GM23338 (cell line): Measurements from ENCODE around the gene GLB1L3. TPM values are rescaled to one million over a fixed set of nuclear protein-coding genes. Genes with fewer than 3 reads are reported as not detected.

Experiments
- ATAC-seq: fragments of 200-7000 bp; cut with Tn5 transposase; 3 replicates; pipeline ENCODE4 v1.9.1; 2020
- DNase-seq: peaks from one replicate; pipeline ENCODE4 v3.0.0-alpha.2; 2015; ENCODE audit warnings: low spot score
- H2AFZ ChIP-seq: fragments of 200-600 bp; sonication (generic); 2 replicates; pipeline ENCODE4 v1.8.0; 2016; ENCODE audit warnings: antibody characterized with exemption, mild to moderate bottlenecking, moderate library complexity
- H3F3A ChIP-seq: fragments of 200-600 bp; sonication (generic); replicated peaks from 2 replicates; pipeline ENCODE4 v1.8.0; 2017; ENCODE audit warnings: antibody characterized with exemption, mixed run types, low read depth
- H3K27ac ChIP-seq: fragments of 200-600 bp; sonication (generic); 2 replicates; pipeline ENCODE4 v1.6.1; 2016; ENCODE audit warnings: low read depth
- H3K27me3 ChIP-seq: fragments of 200-600 bp; sonication (generic); 2 replicates; pipeline ENCODE4 v1.8.0; 2016; ENCODE audit warnings: mild to moderate bottlenecking, mixed run types, moderate library complexity; ENCODE audit not compliant: insufficient read depth
- H3K36me3 ChIP-seq: fragments of 200-600 bp; sonication (generic); 2 replicates; pipeline ENCODE4 v1.8.0; 2016; ENCODE audit warnings: mild to moderate bottlenecking; ENCODE audit not compliant: insufficient read depth
- H3K4me1 ChIP-seq: fragments of 200-600 bp; sonication (generic); 2 replicates; pipeline ENCODE4 v1.8.0; 2016; ENCODE audit warnings: mild to moderate bottlenecking, moderate library complexity; ENCODE audit not compliant: insufficient read depth
- H3K4me2 ChIP-seq: fragments of 200-600 bp; sonication (generic); 2 replicates; pipeline ENCODE4 v1.7.1; 2017; ENCODE audit warnings: mixed run types
- H3K4me3 ChIP-seq: fragments of 200-600 bp; sonication (generic); 2 replicates; pipeline ENCODE4 v1.6.1; 2016; ENCODE audit warnings: mixed run types
- H3K79me2 ChIP-seq: fragments of 200-600 bp; sonication (generic); replicated peaks from 2 replicates; pipeline ENCODE4 v1.8.0; 2017; ENCODE audit warnings: mild to moderate bottlenecking; ENCODE audit not compliant: insufficient read depth
- H3K9me2 ChIP-seq: fragments of 200-600 bp; sonication (generic); 2 replicates; pipeline ENCODE4 v1.8.0; 2017; ENCODE audit not compliant: insufficient read depth
- H4K20me1 ChIP-seq: fragments of 200-600 bp; sonication (generic); replicated peaks from 2 replicates; pipeline ENCODE4 v1.8.0; 2017; ENCODE audit warnings: mild to moderate bottlenecking; ENCODE audit not compliant: insufficient read depth
- H3K27ac Mint-ChIP-seq: 2 replicates; pipeline ENCODE4 v1.8.0; 2020; ENCODE audit warnings: inconsistent platforms, mild to moderate bottlenecking, moderate library complexity, mixed read lengths
- H3K27me3 Mint-ChIP-seq: 3 replicates; pipeline ENCODE4 v1.8.0; 2022; ENCODE audit warnings: low read depth, mild to moderate bottlenecking, moderate library complexity, mixed read lengths, inconsistent platforms; ENCODE audit not compliant: insufficient read depth, poor library complexity
- H3K36me3 Mint-ChIP-seq: 3 replicates; pipeline ENCODE4 v1.8.0; 2021; ENCODE audit warnings: low read depth, mild to moderate bottlenecking, inconsistent platforms, moderate library complexity, mixed read lengths
- H3K4me1 Mint-ChIP-seq: 3 replicates; pipeline ENCODE4 v1.8.0; 2020; ENCODE audit warnings: mild to moderate bottlenecking, inconsistent platforms, mixed read lengths
- H3K4me3 Mint-ChIP-seq: 3 replicates; pipeline ENCODE4 v1.8.0; 2021; ENCODE audit warnings: moderate library complexity, mild to moderate bottlenecking, inconsistent platforms, mixed read lengths
- H3K9me3 Mint-ChIP-seq: 3 replicates; pipeline ENCODE4 v1.8.0; 2020; ENCODE audit warnings: moderate library complexity, mild to moderate bottlenecking, inconsistent platforms, mixed read lengths
- CREB1 ChIP-seq: fragments of 250-450 bp; sonication (Bioruptor Pico); IDR thresholded peaks from 2 replicates; pipeline ENCODE4 v1.5.0; 2020; ENCODE audit warnings: low read depth, mild to moderate bottlenecking, moderate library complexity
- EZH2 ChIP-seq: fragments of 200-600 bp; sonication (generic); IDR thresholded peaks from one replicate; pipeline ENCODE4 v1.8.0; 2017; ENCODE audit warnings: antibody characterized with exemption, mild to moderate bottlenecking, low read depth; ENCODE audit not compliant: unreplicated experiment
- EZH2phosphoT487 ChIP-seq: fragments of 200-600 bp; sonication (generic); IDR thresholded peaks from one replicate; pipeline ENCODE4 v1.8.1; 2018; ENCODE audit warnings: antibody characterized with exemption; ENCODE audit not compliant: unreplicated experiment
- JUNB ChIP-seq: IDR thresholded peaks from one replicate; pipeline ENCODE4 v1.6.1; 2016; ENCODE audit warnings: antibody characterized with exemption; ENCODE audit not compliant: unreplicated experiment
- NANOG ChIP-seq: IDR thresholded peaks from 2 replicates; pipeline ENCODE4 v1.6.1; 2016; ENCODE audit warnings: antibody characterized with exemption, borderline replicate concordance
- POLR2AphosphoS5 ChIP-seq: IDR thresholded peaks from 2 replicates; pipeline ENCODE4 v1.6.1; 2016; ENCODE audit warnings: antibody characterized with exemption, low read depth
- STAT1 ChIP-seq: IDR thresholded peaks from one replicate; pipeline ENCODE4 v1.6.1; 2016; ENCODE audit warnings: antibody characterized with exemption; ENCODE audit not compliant: unreplicated experiment
- ZNF114 ChIP-seq: fragments of 250-450 bp; sonication (Bioruptor Pico); IDR thresholded peaks from 2 replicates; pipeline ENCODE4 v1.5.0; 2020; ENCODE audit warnings: mild to moderate bottlenecking, moderate library complexity
- ZNF331 ChIP-seq: fragments of 250-450 bp; sonication (Bioruptor Pico); IDR thresholded peaks from 2 replicates; pipeline ENCODE4 v1.5.0; 2020; ENCODE audit warnings: low read depth, mild to moderate bottlenecking, moderate library complexity
- polyA plus RNA-seq: library from polyadenylated mRNA; unstranded; fragments of >200 nt; fragmentation: Nextera tagmentation; extraction: Ambion mirVana; gene quantifications from 2 replicates; pipeline ENCODE4 v1.2.1, GENCODE V29; 2016
- total RNA-seq: library from RNA; depleted of rRNA; stranded (reverse); fragments of >200 nt; shearing (Covaris generic); gene quantifications from 2 replicates; pipeline ENCODE4 v1.2.3, GENCODE V29; 2014
- TF ChIP-seq, protein P1 (sequence below): IDR thresholded peaks from 2 replicates; pipeline ENCODE4 v1.6.1; 2016; ENCODE audit warnings: antibody characterized with exemption
- TF ChIP-seq, protein P2 (sequence below): fragments of 250-450 bp; sonication (Bioruptor Pico); IDR thresholded peaks from 2 replicates; pipeline ENCODE4 v1.5.0; 2020; ENCODE audit warnings: mild to moderate bottlenecking, moderate library complexity
- TF ChIP-seq, protein P3 (sequence below): IDR thresholded peaks from one replicate; pipeline ENCODE4 v1.6.1; 2018; ENCODE audit warnings: antibody characterized with exemption; ENCODE audit not compliant: unreplicated experiment
- TF ChIP-seq, protein P4 (sequence below), 2 experiments: fragments of 200-600 bp in 1 of 2; sonication (generic) in 1 of 2; conservative IDR thresholded peaks; 2 replicates each; pipeline versions ENCODE4 v1.5.1 to v1.6.1; 2016 to 2017; ENCODE audit warnings: antibody characterized with exemption in 2 of 2, low read depth in 2 of 2, mild to moderate bottlenecking in 2 of 2, moderate library complexity in 1 of 2

The GLB1L3 gene
- total and polyA plus RNA-seq, 2 experiments from 2014 or later: 28.8 to 33.1 TPM

DNA sequence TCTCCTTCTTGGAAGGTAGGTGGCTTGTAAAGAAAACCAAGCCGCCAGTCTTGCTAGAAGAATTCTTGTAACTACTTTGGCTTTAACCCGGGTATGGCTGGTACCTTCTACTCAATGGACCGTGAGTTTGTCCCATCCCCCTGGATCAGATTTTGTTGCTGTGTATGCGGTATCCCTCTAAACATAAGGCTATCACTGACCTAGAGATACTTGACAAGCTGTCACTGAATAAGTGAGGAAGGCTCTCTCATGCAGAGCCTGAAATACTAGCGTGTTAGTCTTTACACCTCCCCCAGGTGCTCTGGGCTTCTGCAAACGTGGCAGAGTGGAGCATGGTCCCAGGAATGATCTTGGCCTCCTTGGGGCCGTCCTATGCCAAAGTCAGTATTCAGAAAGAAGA lies 90.1 kb downstream of the GLB1L3 start:
- no peak for DNase-seq
- Histone ChIP-seq H3K4me3 (no peak overlapping the region), H3K79me2 (no peaks in the 10 kb centered on the region), H3K36me3 (no peaks in the 10 kb centered on the region), H4K20me1 (no peaks in the 10 kb centered on the region), H3K4me1 (no peaks in the 10 kb centered on the region), H3K27ac (no peak overlapping the region), H3K27me3 (no peaks in the 10 kb centered on the region), H3F3A (no peaks in the 10 kb centered on the region; the same call in 1 of the 2 replicates), H2AFZ (no peak overlapping the region), H3K4me2 (no peak overlapping the region), H3K9me2 (no peaks in the 10 kb centered on the region)
- TF ChIP-seq, protein P1, sequence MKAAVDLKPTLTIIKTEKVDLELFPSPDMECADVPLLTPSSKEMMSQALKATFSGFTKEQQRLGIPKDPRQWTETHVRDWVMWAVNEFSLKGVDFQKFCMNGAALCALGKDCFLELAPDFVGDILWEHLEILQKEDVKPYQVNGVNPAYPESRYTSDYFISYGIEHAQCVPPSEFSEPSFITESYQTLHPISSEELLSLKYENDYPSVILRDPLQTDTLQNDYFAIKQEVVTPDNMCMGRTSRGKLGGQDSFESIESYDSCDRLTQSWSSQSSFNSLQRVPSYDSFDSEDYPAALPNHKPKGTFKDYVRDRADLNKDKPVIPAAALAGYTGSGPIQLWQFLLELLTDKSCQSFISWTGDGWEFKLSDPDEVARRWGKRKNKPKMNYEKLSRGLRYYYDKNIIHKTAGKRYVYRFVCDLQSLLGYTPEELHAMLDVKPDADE: no peak
- TF ChIP-seq EZH2 (no peak), EZH2phosphoT487 (no peak), ZNF114 (no peak), ZNF331 (CRISPR knock-in tag) (no peak), POLR2AphosphoS5 (no peak), NANOG (no peak), STAT1 (no peak), JUNB (no peak), CREB1 (CRISPR knock-in tag) (no peak)
- TF ChIP-seq, protein P2, sequence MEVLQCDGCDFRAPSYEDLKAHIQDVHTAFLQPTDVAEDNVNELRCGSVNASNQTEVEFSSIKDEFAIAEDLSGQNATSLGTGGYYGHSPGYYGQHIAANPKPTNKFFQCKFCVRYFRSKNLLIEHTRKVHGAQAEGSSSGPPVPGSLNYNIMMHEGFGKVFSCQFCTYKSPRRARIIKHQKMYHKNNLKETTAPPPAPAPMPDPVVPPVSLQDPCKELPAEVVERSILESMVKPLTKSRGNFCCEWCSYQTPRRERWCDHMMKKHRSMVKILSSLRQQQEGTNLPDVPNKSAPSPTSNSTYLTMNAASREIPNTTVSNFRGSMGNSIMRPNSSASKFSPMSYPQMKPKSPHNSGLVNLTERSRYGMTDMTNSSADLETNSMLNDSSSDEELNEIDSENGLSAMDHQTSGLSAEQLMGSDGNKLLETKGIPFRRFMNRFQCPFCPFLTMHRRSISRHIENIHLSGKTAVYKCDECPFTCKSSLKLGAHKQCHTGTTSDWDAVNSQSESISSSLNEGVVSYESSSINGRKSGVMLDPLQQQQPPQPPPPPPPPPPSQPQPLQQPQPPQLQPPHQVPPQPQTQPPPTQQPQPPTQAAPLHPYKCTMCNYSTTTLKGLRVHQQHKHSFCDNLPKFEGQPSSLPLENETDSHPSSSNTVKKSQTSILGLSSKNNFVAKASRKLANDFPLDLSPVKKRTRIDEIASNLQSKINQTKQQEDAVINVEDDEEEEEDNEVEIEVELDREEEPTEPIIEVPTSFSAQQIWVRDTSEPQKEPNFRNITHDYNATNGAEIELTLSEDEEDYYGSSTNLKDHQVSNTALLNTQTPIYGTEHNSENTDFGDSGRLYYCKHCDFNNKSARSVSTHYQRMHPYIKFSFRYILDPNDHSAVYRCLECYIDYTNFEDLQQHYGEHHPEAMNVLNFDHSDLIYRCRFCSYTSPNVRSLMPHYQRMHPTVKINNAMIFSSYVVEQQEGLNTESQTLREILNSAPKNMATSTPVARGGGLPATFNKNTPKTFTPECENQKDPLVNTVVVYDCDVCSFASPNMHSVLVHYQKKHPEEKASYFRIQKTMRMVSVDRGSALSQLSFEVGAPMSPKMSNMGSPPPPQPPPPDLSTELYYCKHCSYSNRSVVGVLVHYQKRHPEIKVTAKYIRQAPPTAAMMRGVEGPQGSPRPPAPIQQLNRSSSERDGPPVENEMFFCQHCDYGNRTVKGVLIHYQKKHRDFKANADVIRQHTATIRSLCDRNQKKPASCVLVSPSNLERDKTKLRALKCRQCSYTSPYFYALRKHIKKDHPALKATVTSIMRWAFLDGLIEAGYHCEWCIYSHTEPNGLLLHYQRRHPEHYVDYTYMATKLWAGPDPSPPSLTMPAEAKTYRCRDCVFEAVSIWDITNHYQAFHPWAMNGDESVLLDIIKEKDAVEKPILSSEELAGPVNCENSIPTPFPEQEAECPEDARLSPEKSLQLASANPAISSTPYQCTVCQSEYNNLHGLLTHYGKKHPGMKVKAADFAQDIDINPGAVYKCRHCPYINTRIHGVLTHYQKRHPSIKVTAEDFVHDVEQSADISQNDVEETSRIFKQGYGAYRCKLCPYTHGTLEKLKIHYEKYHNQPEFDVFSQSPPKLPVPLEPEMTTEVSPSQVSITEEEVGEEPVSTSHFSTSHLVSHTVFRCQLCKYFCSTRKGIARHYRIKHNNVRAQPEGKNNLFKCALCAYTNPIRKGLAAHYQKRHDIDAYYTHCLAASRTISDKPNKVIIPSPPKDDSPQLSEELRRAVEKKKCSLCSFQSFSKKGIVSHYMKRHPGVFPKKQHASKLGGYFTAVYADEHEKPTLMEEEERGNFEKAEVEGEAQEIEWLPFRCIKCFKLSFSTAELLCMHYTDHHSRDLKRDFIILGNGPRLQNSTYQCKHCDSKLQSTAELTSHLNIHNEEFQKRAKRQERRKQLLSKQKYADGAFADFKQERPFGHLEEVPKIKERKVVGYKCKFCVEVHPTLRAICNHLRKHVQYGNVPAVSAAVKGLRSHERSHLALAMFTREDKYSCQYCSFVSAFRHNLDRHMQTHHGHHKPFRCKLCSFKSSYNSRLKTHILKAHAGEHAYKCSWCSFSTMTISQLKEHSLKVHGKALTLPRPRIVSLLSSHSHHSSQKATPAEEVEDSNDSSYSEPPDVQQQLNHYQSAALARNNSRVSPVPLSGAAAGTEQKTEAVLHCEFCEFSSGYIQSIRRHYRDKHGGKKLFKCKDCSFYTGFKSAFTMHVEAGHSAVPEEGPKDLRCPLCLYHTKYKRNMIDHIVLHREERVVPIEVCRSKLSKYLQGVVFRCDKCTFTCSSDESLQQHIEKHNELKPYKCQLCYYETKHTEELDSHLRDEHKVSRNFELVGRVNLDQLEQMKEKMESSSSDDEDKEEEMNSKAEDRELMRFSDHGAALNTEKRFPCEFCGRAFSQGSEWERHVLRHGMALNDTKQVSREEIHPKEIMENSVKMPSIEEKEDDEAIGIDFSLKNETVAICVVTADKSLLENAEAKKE: no peak
- TF ChIP-seq, protein P3, sequence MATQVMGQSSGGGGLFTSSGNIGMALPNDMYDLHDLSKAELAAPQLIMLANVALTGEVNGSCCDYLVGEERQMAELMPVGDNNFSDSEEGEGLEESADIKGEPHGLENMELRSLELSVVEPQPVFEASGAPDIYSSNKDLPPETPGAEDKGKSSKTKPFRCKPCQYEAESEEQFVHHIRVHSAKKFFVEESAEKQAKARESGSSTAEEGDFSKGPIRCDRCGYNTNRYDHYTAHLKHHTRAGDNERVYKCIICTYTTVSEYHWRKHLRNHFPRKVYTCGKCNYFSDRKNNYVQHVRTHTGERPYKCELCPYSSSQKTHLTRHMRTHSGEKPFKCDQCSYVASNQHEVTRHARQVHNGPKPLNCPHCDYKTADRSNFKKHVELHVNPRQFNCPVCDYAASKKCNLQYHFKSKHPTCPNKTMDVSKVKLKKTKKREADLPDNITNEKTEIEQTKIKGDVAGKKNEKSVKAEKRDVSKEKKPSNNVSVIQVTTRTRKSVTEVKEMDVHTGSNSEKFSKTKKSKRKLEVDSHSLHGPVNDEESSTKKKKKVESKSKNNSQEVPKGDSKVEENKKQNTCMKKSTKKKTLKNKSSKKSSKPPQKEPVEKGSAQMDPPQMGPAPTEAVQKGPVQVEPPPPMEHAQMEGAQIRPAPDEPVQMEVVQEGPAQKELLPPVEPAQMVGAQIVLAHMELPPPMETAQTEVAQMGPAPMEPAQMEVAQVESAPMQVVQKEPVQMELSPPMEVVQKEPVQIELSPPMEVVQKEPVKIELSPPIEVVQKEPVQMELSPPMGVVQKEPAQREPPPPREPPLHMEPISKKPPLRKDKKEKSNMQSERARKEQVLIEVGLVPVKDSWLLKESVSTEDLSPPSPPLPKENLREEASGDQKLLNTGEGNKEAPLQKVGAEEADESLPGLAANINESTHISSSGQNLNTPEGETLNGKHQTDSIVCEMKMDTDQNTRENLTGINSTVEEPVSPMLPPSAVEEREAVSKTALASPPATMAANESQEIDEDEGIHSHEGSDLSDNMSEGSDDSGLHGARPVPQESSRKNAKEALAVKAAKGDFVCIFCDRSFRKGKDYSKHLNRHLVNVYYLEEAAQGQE: no peak
- TF ChIP-seq, protein P4, sequence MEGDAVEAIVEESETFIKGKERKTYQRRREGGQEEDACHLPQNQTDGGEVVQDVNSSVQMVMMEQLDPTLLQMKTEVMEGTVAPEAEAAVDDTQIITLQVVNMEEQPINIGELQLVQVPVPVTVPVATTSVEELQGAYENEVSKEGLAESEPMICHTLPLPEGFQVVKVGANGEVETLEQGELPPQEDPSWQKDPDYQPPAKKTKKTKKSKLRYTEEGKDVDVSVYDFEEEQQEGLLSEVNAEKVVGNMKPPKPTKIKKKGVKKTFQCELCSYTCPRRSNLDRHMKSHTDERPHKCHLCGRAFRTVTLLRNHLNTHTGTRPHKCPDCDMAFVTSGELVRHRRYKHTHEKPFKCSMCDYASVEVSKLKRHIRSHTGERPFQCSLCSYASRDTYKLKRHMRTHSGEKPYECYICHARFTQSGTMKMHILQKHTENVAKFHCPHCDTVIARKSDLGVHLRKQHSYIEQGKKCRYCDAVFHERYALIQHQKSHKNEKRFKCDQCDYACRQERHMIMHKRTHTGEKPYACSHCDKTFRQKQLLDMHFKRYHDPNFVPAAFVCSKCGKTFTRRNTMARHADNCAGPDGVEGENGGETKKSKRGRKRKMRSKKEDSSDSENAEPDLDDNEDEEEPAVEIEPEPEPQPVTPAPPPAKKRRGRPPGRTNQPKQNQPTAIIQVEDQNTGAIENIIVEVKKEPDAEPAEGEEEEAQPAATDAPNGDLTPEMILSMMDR (conservative IDR thresholded peaks at IDR 0.05; ENCODE audit: low read depth in 2 of 2): no peak
- no peak for ATAC-seq
- H3K27ac Mint-ChIP-seq: no peak overlapping the region
- H3K4me3 Mint-ChIP-seq: no peak overlapping the region
- H3K36me3 Mint-ChIP-seq: peaks cover 6% of the 10 kb centered on the region; the same call in 2 of the 3 replicates
- H3K4me1 Mint-ChIP-seq: peaks cover 4% of the 10 kb centered on the region; the same call in 2 of the 3 replicates
- peaks cover 13% of the 10 kb centered on the region for H3K27me3 Mint-ChIP-seq
- H3K9me3 Mint-ChIP-seq: no peaks in the 10 kb centered on the region
